ENCODE measurements around the gene IPO9.

GRCh38 chr1:201884425-201884824 is 55.5 kb downstream of the IPO9 start:
- TF ChIP-seq, protein P1, sequence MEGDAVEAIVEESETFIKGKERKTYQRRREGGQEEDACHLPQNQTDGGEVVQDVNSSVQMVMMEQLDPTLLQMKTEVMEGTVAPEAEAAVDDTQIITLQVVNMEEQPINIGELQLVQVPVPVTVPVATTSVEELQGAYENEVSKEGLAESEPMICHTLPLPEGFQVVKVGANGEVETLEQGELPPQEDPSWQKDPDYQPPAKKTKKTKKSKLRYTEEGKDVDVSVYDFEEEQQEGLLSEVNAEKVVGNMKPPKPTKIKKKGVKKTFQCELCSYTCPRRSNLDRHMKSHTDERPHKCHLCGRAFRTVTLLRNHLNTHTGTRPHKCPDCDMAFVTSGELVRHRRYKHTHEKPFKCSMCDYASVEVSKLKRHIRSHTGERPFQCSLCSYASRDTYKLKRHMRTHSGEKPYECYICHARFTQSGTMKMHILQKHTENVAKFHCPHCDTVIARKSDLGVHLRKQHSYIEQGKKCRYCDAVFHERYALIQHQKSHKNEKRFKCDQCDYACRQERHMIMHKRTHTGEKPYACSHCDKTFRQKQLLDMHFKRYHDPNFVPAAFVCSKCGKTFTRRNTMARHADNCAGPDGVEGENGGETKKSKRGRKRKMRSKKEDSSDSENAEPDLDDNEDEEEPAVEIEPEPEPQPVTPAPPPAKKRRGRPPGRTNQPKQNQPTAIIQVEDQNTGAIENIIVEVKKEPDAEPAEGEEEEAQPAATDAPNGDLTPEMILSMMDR (IDR thresholded peaks at IDR 0.05; ENCODE audit: low read depth, low read length) = no peak
- TF ChIP-seq POLR2A (IDR thresholded peaks at IDR 0.05; ENCODE audit: extremely low read depth, insufficient read length) = no peak
